Measurements from ENCODE around the gene VMAC. TPM values are rescaled to one million over a fixed set of nuclear protein-coding genes. Genes with fewer than 3 reads are reported as not detected.

Gene VMAC
- total and polyA plus RNA-seq, 2 donors (not counting 3 experiments of a cell fraction or from before 2014, with no cell fraction given): 4.7 to 6.9 TPM

GRCh38 chr19:5897189-5897969 is 7.3 kb upstream of the VMAC start:
- Histone ChIP-seq H2AFZ (ENCODE audit: low read depth, low read length) (no peak overlapping the region), H4K20me1 (replicated peaks; ENCODE audit: control insufficient read depth, extremely low read depth, insufficient read depth, low read length) (no peaks in the 10 kb centered on the region), H3K9ac (replicated peaks; ENCODE audit: extremely low read depth, insufficient read depth, low read length) (no peak overlapping the region), H3K4me2 (ENCODE audit: insufficient read depth, low read length) (no peak overlapping the region), H3K27me3 (ENCODE audit: control insufficient read depth in 2 of 2, insufficient read depth in 2 of 2, low read length in 2 of 2) (no peaks in the 10 kb centered on the region), H3K36me3 (ENCODE audit: control insufficient read depth in 2 of 2, extremely low read depth in 1 of 2, insufficient read depth in 2 of 2, low read length in 2 of 2) (peaks cover 0 to 15% of the 10 kb centered on the region in 2 experiments), H3K9me1 (replicated peaks; ENCODE audit: control insufficient read depth, extremely low read depth, insufficient read depth, low read length) (no peaks in the 10 kb centered on the region), H3K9me3 (replicated peaks; ENCODE audit: control insufficient read depth, insufficient read depth, low read length) (no peaks in the 10 kb centered on the region), H3K79me2 (ENCODE audit: control insufficient read depth, insufficient read depth, low read length) (peaks cover 26% of the 10 kb centered on the region), H3K4me1 (ENCODE audit: control insufficient read depth, extremely low read depth, insufficient read depth, low read length) (peaks cover 21% of the 10 kb centered on the region), H3K4me3 (replicated peaks in 1 of 3; ENCODE audit: insufficient read depth in 1 of 3, low read depth in 1 of 3, low read length in 3 of 3) (no peak overlapping the region), H3K27ac (ENCODE audit: insufficient read depth, low read depth, low read length) (no peak overlapping the region)
- ChIA-PET CTCF (interaction anchor here (0.6 to 3.1 kb wide), 3 partner anchors 93 to 123 kb away, joined by 3 to 11 read pairs (median 5); partner anchors contain the start of gene NRTN), POLR2A (no interaction called here)
- no TSS peak for BruUV-seq (replicated peaks)
- dilution Hi-C loops (cut with MboI; ENCODE audit: extremely low pct_ligation_motif_present, low sequenced_read_pairs): no loop called here
- peak in 1 of 2 donors; percentile 3 for TF ChIP-seq CTCF (IDR thresholded peaks at IDR 0.05; ENCODE audit: extremely low read depth in 1 of 2, insufficient read depth in 1 of 2, low read depth in 1 of 2, low read length in 2 of 2)
- TF ChIP-seq POLR2A (IDR thresholded peaks at IDR 0.05; ENCODE audit: low read depth, low read length): no peak
- intact Hi-C loops (cut with micrococcal nuclease): no loop called here
- no peak for DNase-seq (ENCODE audit: low read depth, low spot score)
- no peak for FAIRE-seq

- dilution Hi-C loops (cut with MboI; ENCODE audit: extremely low pct_ligation_motif_present, low sequenced_read_pairs): no loop called here
- H2AFZ ChIP-seq (ENCODE audit: low read depth, low read length): no peak overlapping the region
- H3K4me1 ChIP-seq (ENCODE audit: control insufficient read depth, extremely low read depth, insufficient read depth, low read length): peaks cover 13% of the 10 kb centered on the region
- no peak overlapping the region for H3K4me3 ChIP-seq (replicated peaks in 1 of 3; ENCODE audit: insufficient read depth in 1 of 3, low read depth in 1 of 3, low read length in 3 of 3)
- H3K9me1 ChIP-seq (replicated peaks; ENCODE audit: control insufficient read depth, extremely low read depth, insufficient read depth, low read length): no peaks in the 10 kb centered on the region
- H3K4me2 ChIP-seq (ENCODE audit: insufficient read depth, low read length): no peak overlapping the region
- H3K79me2 ChIP-seq (ENCODE audit: control insufficient read depth, insufficient read depth, low read length): peaks cover 37% of the 10 kb centered on the region
- no peaks in the 10 kb centered on the region for H3K27me3 ChIP-seq (ENCODE audit: control insufficient read depth in 2 of 2, insufficient read depth in 2 of 2, low read length in 2 of 2)
- H3K27ac ChIP-seq (ENCODE audit: insufficient read depth, low read depth, low read length): no peak overlapping the region
- intact Hi-C loops (cut with micrococcal nuclease): loop anchor here (5.0 to 10.0 kb wide), 3 partner anchors 62 to 215 kb away; partner anchors contain the start of gene RFX2
- DNase-seq (ENCODE audit: low read depth, low spot score) (no peak), FAIRE-seq (no peak)
- H3K9ac ChIP-seq (replicated peaks; ENCODE audit: extremely low read depth, insufficient read depth, low read length): no peak overlapping the region
- H3K36me3 ChIP-seq (ENCODE audit: control insufficient read depth in 2 of 2, extremely low read depth in 1 of 2, insufficient read depth in 2 of 2, low read length in 2 of 2): peaks cover 0 to 15% of the 10 kb centered on the region in 2 experiments
- ChIA-PET POLR2A (no interaction called here), CTCF (interaction anchor here (0.5 to 3.1 kb wide), 3 partner anchors 36 to 120 kb away, joined by 3 to 11 read pairs (median 3); partner anchors contain the start of gene NRTN)
- H3K9me3 ChIP-seq (replicated peaks; ENCODE audit: control insufficient read depth, insufficient read depth, low read length): no peaks in the 10 kb centered on the region
- H4K20me1 ChIP-seq (replicated peaks; ENCODE audit: control insufficient read depth, extremely low read depth, insufficient read depth, low read length): no peaks in the 10 kb centered on the region
- TF ChIP-seq, protein P1, sequence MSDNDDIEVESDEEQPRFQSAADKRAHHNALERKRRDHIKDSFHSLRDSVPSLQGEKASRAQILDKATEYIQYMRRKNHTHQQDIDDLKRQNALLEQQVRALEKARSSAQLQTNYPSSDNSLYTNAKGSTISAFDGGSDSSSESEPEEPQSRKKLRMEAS (IDR thresholded peaks at IDR 0.05; ENCODE audit: insufficient read depth, insufficient read length): no peak
- TF ChIP-seq POLR2A (IDR thresholded peaks at IDR 0.05; ENCODE audit: low read depth, low read length) (no peak), FOS (IDR thresholded peaks at IDR 0.05; ENCODE audit: borderline replicate concordance, insufficient read depth, low read length) (no peak), POLR2AphosphoS5 (IDR thresholded peaks at IDR 0.05; ENCODE audit: insufficient read depth, low read depth, low read length) (no peak), JUN (IDR thresholded peaks at IDR 0.05; ENCODE audit: borderline replicate concordance, insufficient read depth, insufficient read length, low read depth) (no peak), CTCF (IDR thresholded peaks at IDR 0.05; ENCODE audit: extremely low read depth in 1 of 2, insufficient read depth in 1 of 2, low read depth in 1 of 2, low read length in 2 of 2) (no peak), GATA2 (IDR thresholded peaks at IDR 0.05; ENCODE audit: insufficient read depth, insufficient read length, low read depth, low read length) (no peak), EZH2 (IDR thresholded peaks at IDR 0.05; ENCODE audit: borderline replicate concordance, low read depth, low read length, severe bottlenecking) (no peak), MYC (IDR thresholded peaks at IDR 0.05; ENCODE audit: low read depth, low read length) (no peak)
- no TSS peak for BruUV-seq (replicated peaks)
Observed at GRCh38 chr19:5899728-5900526, 4.7 kb upstream of the VMAC start.
